Keratinocyte (primary cell): ENCODE data around the gene CA14. TPM values are rescaled to one million over a fixed set of nuclear protein-coding genes. Genes with fewer than 3 reads are reported as not detected.
A peak's percentile ranks its signal among the peaks of the same experiment; 100 is the strongest.

ENCODE experiments used
- DNase-seq: peaks from one replicate; pipeline ENCODE4 v3.0.0-alpha.2; 2011; ENCODE audit warnings: low read depth, missing footprints, low spot score
- FAIRE-seq: peaks from 2 replicates; lab custom pipeline; 2011; peaks lifted over from hg19 to GRCh38; lab: Jason Lieb, UNC
- H2AFZ ChIP-seq: 2 replicates; pipeline ENCODE4 v1.6.0; 2012; ENCODE audit warnings: low read length, control low read depth, inconsistent platforms; ENCODE audit not compliant: control insufficient read depth
- H3K27ac ChIP-seq: 2 replicates; pipeline ENCODE4 v1.5.1; 2011; ENCODE audit warnings: low read length; ENCODE audit not compliant: control insufficient read depth, insufficient read depth
- H3K27me3 ChIP-seq: 3 replicates; pipeline ENCODE4 v1.6.0; 2011; ENCODE audit warnings: low read length; ENCODE audit not compliant: control insufficient read depth, insufficient read depth; ENCODE audit errors: extremely low read depth
- H3K36me3 ChIP-seq, 2 experiments: 2 replicates in 1 of 2; 3 replicates in 1 of 2; pipeline ENCODE4 v1.5.1; 2011; ENCODE audit warnings: low read length in 2 of 2, mild to moderate bottlenecking in 1 of 2; ENCODE audit not compliant: control insufficient read depth in 2 of 2, insufficient read depth in 2 of 2; ENCODE audit errors: extremely low read depth in 1 of 2
- H3K4me1 ChIP-seq: 3 replicates; pipeline ENCODE4 v1.5.1; 2011; ENCODE audit warnings: low read length; ENCODE audit not compliant: control insufficient read depth, insufficient read depth; ENCODE audit errors: extremely low read depth
- H3K4me2 ChIP-seq: 3 replicates; pipeline ENCODE4 v1.6.0; 2011; ENCODE audit warnings: low read depth, low read length; ENCODE audit not compliant: control insufficient read depth, insufficient read depth; ENCODE audit errors: extremely low read depth
- H3K4me3 ChIP-seq, 3 experiments: fragments of 200-600 bp in 1 of 3; sonication (generic) in 1 of 3; 2 replicates in 2 of 3; 3 replicates in 1 of 3; pipeline ENCODE4 v1.5.1; 2011 to 2016; ENCODE audit warnings: low read length in 3 of 3, mild to moderate bottlenecking in 3 of 3, control low read depth in 2 of 3, inconsistent platforms in 1 of 3, low read depth in 1 of 3, mixed read lengths in 1 of 3, mixed run types in 1 of 3, moderate library complexity in 1 of 3; ENCODE audit not compliant: control insufficient read depth in 2 of 3, insufficient read depth in 2 of 3; ENCODE audit errors: extremely low read depth in 1 of 3
- H3K79me2 ChIP-seq: 2 replicates; pipeline ENCODE4 v1.6.0; 2012; ENCODE audit warnings: low read length; ENCODE audit not compliant: control insufficient read depth, insufficient read depth
- H3K9ac ChIP-seq: 3 replicates; pipeline ENCODE4 v1.6.0; 2011; ENCODE audit warnings: low read length; ENCODE audit not compliant: control insufficient read depth, insufficient read depth; ENCODE audit errors: extremely low read depth
- H3K9me1 ChIP-seq: 3 replicates; pipeline ENCODE4 v1.6.0; 2011; ENCODE audit warnings: low read length; ENCODE audit not compliant: control insufficient read depth, insufficient read depth; ENCODE audit errors: extremely low read depth
- H3K9me3 ChIP-seq: 2 replicates; pipeline ENCODE4 v1.5.1; 2012; ENCODE audit warnings: low read depth, low read length; ENCODE audit not compliant: control insufficient read depth
- H4K20me1 ChIP-seq: 3 replicates; pipeline ENCODE4 v1.6.0; 2011; ENCODE audit warnings: low read length; ENCODE audit not compliant: control insufficient read depth, insufficient read depth; ENCODE audit errors: extremely low read depth
- CTCF ChIP-seq, 3 experiments: IDR thresholded peaks in 1 of 3; conservative IDR thresholded peaks in 1 of 3; optimal IDR thresholded peaks in 1 of 3; 2 replicates in 2 of 3; 3 replicates in 1 of 3; pipeline versions ENCODE3 to v1.5.1; 2011; ENCODE audit warnings: low read length in 3 of 3, mild to moderate bottlenecking in 3 of 3, moderate library complexity in 2 of 3, control low read depth in 1 of 3, inconsistent platforms in 1 of 3; ENCODE audit not compliant: insufficient read depth in 2 of 3; ENCODE audit errors: extremely low read depth in 1 of 3
- EZH2 ChIP-seq: IDR thresholded peaks from one replicate; pipeline ENCODE4 v1.6.1; 2012; ENCODE audit warnings: inconsistent platforms, mild to moderate bottlenecking, low read length, moderate library complexity
- dilution Hi-C: fragments of 300-500 bp; cut with MboI; formaldehyde crosslinking; loops from one replicate; pipeline ENCODE4 v1.7.0; 2020; ENCODE audit warnings: low sequenced_read_pairs; ENCODE audit not compliant: extremely low pct_ligation_motif_present
- polyA plus RNA-seq, 5 experiments: library from polyadenylated mRNA; depleted of rRNA in 3 of 5; stranded (reverse) in 3 of 5; stranded (forward) in 1 of 5; unstranded in 1 of 5; fragments of >200 nt; gene quantifications; 1 replicate in 1 of 5; 2 replicates in 3 of 5; 3 replicates in 1 of 5; pipeline versions ENCODE4 v1.2.1 to v1.2.3, GENCODE V29; 2011 to 2012; ENCODE audit warnings: missing spikeins in 2 of 5, low read depth in 1 of 5, low replicate concordance in 1 of 5

Gene CA14
- polyA plus RNA-seq, 1 donor (not counting 4 experiments of a cell fraction or from before 2014, with no cell fraction given): 0.24 TPM

GRCh38 chr1:150234566-150235293 is 22.8 kb upstream of the CA14 start:
- H3K4me3 ChIP-seq: peak overlapping the region; percentile 84 to 99 (median 98)
- FAIRE-seq: no peak
- peak overlapping the region; percentile 11 for H2AFZ ChIP-seq
- peak overlapping the region; percentile 94 for H3K9ac ChIP-seq
- DNase-seq: no peak
- TF ChIP-seq EZH2 (no peak), CTCF (optimal IDR thresholded peaks at IDR 0.05 in 1 of 3, IDR thresholded peaks at IDR 0.05 in 1 of 3, conservative IDR thresholded peaks at IDR 0.05 in 1 of 3; ENCODE audit: extremely low read depth in 1 of 3, insufficient read depth in 2 of 3, low read length in 3 of 3) (no peak)
- H3K4me2 ChIP-seq: peak overlapping the region; percentile 97
- peaks cover 0 to 7% of the 10 kb centered on the region in 2 experiments for H3K36me3 ChIP-seq
- H3K9me3 ChIP-seq: no peaks in the 10 kb centered on the region
- H4K20me1 ChIP-seq: no peaks in the 10 kb centered on the region
- H3K27ac ChIP-seq: peak overlapping the region; percentile 94
- peaks cover 35% of the 10 kb centered on the region for H3K79me2 ChIP-seq
- dilution Hi-C loops: no loop called here
- H3K27me3 ChIP-seq: no peaks in the 10 kb centered on the region
- peaks cover 16% of the 10 kb centered on the region for H3K4me1 ChIP-seq
- no peaks in the 10 kb centered on the region for H3K9me1 ChIP-seq

- no peak for DNase-seq
- Histone ChIP-seq H3K9me3 (no peaks in the 10 kb centered on the region), H3K79me2 (peaks cover 35% of the 10 kb centered on the region), H3K9ac (peak overlapping the region; percentile 94), H3K4me1 (peaks cover 16% of the 10 kb centered on the region), H3K36me3 (peaks cover 0 to 7% of the 10 kb centered on the region in 2 experiments), H3K9me1 (no peaks in the 10 kb centered on the region), H3K4me3 (peak overlapping the region; percentile 84 to 99 (median 98)), H3K4me2 (peak overlapping the region; percentile 97), H3K27me3 (no peaks in the 10 kb centered on the region), H4K20me1 (no peaks in the 10 kb centered on the region), H3K27ac (peak overlapping the region; percentile 94), H2AFZ (peak overlapping the region; percentile 83)
- TF ChIP-seq EZH2: no peak
- TF ChIP-seq CTCF (optimal IDR thresholded peaks at IDR 0.05 in 1 of 3, IDR thresholded peaks at IDR 0.05 in 1 of 3, conservative IDR thresholded peaks at IDR 0.05 in 1 of 3; ENCODE audit: extremely low read depth in 1 of 3, insufficient read depth in 2 of 3, low read length in 3 of 3): peak in 1 of 3 experiments; percentile 14
- dilution Hi-C loops: no loop called here
- no peak for FAIRE-seq
Observed at GRCh38 chr1:150235294-150235851, 22.2 kb upstream of the CA14 start.
